DMS114 treated with DMSO at 0.1 percent for 48 hours (cell line): ENCODE results near the gene DEDD2.
A peak's percentile ranks its signal among the peaks of the same experiment; 100 is the strongest.
"Not testable (repeated sequence)": the region's sequence is repeated elsewhere in the genome, so short reads cannot be mapped to it uniquely, and the experiment has no call there.

Experiments used
- DNase-seq: peaks from one replicate; lab custom pipeline; 2025; ENCODE audit not compliant: unreplicated experiment; lab: John Stamatoyannopoulos, UW

DEDD2 gene, protein sequence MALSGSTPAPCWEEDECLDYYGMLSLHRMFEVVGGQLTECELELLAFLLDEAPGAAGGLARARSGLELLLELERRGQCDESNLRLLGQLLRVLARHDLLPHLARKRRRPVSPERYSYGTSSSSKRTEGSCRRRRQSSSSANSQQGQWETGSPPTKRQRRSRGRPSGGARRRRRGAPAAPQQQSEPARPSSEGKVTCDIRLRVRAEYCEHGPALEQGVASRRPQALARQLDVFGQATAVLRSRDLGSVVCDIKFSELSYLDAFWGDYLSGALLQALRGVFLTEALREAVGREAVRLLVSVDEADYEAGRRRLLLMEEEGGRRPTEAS

DNA sequence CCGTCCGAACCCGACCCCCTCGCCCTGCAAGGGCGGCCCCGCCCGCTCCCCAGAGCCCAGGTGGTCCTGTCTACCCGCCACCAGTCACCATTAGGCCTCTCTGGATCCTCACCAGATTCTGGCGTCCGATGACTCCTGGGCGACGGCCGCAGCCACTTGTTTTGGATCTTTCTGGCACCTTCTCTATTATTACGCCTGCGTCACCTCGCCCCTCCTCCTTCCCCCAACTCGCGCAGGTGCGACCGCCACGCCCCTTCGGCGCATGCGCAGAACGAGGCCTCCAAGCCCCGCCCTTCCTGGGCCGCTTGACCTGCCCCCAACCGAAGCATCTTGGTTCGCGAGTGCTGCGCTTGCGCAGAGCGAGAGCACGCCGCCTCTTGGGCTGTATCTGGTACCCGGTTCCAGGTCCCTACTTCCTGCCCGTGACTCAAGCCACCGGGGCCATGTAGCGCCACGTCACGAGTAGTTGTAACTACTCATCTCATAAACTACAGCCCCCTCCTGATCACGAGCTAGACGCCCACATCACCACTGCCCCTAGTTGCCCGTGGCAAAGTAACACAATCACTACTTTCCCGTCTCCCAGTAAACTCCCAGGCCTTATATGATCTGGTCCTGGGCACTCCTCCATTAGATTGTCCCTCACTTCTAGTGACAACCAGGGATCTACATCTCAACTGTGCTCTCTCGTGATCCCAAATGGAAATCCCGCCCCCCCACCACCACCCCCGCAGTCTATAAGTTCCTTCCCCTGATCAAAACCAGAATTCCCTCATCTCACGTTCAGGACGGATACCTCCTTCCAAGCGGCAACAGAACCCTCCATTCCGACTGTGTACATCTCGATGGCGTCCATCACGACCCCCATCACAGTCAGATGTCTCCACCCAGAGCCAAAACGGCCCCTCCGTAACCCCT, at the start of gene DEDD2:
DEDD2 (minus strand) TSS at position 158 of the 918 bp plus-strand sequence. CDS start 670 bp downstream, outside the sequence.
- peak; percentile 87 for DNase-seq

DNA sequence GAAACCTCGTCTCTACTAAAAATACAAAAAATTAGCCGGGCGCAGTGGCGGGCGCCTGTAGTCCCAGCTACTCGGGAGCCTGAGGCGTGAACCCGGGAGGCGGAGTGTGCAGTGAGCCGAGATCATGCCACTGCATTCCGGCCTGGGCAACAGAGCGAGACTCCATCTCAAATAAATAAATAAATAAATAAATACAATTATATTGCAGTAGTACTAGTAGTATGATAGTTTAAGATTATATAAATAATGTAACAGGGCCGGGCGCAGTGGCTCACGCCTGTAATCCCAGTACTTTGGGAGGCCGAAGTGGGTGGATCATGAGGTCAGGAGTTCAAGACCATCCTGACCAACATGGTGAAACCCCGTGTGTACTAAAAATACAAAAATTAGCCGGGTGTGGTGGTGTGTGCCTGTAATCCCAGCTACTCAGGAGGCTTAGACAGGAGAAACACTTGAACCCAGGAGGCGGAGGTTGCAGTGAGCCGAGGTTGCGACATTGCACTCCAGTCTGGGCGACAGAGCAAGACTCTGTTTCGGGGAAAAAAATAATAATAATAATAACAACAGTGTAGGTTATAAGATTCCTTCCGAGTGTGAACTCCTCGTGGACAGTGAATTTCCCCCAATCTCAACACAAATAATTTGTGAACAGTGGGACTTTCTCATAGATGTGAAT, 49.6 kb upstream of the DEDD2 start:
- not testable (repeated sequence) for DNase-seq

DNA sequence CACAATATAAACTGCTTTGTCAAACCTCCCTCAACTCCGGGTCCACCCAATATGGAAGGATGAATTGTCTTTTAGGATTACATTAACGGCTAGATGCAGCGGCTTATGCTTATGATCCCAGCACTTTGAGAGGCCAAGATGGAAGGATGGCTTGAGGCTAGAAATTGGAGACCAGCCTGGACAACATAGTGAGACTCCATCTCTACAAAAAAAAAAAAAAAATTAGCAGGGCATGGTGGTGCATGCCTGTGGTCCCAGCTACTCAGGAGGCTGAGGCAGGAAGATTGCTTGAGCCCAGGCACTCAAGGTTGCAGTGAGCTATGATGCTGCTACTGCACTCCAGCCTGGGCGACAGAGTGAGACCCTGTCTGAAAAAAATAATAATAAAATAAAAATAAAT, 48.6 kb upstream of the DEDD2 start:
- not testable (repeated sequence) for DNase-seq

DNA sequence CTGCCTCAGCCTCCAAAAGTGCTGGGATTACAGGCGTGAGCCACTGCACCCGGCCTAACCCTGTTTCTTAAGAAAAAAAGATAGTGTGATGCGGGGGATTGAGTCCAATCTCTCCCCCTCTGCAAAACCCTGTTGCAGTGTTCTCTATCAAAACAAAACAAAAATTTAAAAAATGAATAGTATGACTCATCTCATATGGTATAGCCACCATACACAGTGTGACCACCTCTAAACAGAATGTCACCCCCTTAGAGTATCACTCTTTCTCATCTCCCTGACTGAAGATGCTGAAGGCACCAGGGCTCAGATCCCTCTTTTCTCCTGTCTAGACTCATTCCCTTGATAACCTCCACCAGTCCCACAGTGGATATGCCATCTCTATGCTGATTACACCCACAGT, 44.3 kb upstream of the DEDD2 start:
- DNase-seq, result no peak

DNA sequence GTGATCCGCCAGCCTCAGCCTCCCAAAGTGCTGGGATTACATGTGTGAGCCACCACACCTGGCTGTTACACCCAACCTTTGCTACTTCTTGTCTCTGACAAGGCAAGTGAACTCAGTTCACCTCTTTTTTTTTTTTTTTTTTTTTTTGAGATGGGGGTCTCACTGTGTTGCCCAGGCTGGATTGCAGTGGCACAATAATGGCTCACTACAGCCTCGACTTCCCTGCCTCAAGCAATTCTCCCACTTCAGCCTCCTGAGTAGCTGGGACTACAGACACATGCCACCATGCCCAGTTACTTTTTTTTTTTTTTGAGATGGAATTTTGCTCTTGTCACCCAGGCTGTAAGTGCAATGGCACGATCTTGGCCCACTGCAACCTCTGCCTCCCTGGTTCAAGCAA, 40.4 kb upstream of the DEDD2 start:
- not testable (repeated sequence) for DNase-seq

DNA sequence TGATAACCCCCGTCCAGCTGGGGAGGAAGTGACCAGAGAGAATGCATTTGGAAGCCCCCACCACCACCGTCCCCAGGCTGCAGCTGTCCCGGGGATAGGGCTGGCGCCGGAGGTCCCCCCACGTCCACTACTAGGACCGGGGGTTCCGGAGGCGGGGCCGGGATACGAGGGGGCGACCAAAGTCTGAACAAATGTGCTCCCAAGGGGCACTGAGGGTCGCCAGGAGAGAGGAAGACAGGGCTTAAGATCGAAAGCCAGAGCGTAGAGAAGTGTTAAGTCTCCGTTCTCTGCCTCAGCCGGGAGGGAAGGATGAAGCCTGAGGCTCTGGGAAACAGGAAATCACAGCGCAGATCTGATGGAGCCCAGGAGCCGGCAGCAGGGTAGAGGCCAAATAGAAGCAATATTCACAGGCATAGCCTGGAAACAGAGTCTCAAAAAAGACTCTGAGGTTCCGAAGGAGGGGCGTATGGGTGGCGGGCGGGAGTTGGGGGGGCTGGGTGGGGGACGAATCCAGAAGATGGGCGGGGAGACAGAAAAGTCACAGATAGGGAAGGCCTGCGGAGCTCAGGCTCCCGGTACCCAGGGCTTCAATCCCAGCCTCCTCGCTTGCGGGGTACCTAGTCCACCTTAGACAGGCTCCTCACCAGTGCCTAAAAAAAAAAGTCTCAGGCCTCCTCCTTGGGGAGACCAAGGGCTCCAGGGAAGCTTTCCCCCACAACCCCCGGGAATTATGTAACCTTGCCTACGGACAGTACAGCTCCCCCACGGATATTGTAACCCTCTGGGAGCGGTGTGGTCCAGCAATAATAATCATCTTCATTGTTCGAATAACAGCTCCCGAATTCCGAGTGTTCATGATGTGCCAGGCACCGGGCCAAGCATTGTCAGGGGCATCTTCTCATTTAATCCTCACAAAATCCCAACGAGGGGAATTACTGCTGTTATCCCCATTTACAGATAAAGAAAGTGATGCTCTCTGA, 38.6 kb upstream of the DEDD2 start:
- DNase-seq, result peak; percentile 53

DNA sequence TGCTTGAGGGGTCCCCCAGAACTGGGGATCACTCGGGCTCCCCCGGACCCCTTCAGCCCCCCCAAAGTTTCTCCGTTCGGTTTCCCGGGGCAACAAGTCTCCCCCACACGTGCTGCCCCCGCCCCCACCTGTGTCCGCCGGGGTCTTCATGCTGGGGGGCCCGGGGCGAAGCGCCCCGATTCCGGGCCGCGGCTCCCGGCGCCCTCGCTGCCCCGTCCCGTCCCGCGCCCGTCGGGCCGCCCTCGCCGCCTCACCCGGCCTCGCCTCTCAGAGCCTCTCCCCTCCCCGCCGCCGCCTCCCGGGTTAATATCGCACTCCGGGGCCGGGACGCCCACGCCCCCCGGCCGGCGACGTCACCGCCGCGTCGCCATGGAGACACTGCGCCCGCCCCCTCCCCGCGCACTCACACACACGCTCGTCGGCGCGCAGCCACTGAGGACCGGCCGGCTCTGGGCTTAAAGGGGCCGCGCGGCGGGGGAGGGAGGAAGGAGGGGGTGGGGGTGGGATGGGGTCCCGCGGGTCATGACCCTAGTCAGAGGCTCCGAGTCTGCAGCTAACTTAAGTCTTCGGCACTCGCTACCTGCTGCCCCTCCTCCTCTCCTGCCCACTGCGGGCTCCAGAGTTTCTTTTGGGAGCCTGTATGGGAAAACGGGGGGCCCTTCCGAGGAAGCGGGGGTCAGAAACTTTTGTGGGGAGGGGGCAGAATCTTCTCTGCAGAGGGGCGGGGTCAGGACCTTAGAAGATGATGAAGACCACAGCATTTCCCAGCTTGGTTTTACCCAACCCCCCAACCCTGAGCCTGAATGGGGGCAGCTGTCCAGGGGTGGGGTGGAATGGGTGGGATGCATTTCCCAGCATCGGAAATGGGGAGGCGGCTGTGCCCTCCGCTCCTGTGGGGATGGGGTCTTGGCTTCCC, 37.6 kb upstream of the DEDD2 start, which contains the start of gene ERF:
ERF (minus strand) TSS at position 279 of the 916 bp plus-strand sequence; CDS start at position 150, 129 bp downstream.
- peak; percentile 77 for DNase-seq

DNA sequence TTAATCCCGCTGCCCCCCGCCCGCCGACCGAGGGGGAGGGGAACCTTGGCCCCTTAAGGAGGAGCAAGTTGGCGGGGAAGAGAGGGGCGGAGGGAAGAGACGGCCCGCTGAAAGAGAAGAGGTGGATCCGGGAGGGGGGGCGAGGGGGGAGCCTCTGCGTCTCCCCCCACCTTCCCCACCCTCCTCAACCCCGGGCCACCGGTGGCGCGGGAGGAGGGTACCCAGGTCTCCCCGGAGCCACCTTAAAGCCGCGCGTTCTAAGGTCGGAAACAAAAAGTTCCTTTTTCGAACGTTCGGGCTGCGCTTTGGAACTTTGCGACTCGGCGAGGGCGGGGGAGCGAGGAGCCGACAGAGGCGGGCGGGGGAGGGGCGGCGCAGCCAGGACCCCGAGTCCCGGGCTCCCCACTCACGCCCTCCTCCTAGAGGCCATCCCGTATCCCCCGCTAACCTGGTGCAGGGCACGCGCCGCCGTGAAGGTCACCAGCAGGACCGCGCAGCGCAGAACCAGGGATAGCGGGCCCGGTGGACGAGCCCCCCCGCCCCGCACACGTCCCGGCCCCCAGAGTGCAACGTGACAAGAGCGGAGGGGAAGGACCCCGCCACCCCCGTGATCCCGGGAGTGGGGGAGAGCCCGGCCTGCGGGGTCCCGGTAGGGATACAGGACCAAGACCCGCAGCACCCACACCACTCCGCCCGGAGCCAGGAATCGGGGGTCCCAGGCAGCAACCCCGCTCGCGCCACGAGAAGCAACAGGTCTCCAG, 36.8 kb upstream of the DEDD2 start:
- DNase-seq, result peak; percentile 45

DNA sequence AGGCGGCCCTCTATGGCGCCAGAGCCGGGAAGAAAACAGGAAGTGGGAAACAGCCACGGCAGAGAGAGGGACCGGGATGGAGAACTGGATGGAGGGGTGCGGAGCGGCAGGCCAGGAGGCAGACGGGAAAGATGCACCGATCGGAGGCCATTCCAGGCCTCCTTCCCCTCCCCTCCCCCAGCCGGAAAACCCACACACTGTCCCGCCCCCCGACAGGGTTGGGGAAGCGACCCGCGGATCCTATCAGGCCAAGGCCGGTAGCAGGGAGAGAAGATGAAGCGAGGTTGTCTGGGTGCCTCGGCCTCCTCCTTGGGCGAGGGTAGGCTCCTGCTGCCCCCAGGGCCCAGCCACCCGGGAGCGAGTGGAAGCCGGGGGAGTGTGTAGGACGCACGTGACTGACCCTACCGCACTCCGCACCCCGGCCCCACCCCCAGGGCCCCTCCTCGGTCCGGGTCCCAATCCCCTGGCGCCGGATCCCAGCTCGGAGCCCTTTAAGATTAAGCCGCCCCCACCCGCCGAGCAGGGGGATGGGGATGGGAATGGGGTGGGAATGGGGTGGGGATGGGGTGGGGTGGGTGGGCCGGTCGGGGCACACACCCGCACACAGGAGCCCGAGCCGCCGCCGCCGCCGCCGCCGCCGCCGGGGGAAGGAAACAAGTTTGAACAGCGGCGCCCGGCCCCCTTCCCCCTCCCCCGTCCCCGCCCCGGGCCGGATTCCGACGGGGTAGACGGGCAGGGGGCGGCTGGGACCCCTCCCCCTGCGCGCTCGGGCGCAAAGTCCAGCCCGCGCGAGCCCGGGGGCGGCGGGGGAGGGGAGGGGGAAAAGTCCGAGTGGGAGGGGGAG, 36.0 kb upstream of the DEDD2 start:
- DNase-seq, result no peak

DNA sequence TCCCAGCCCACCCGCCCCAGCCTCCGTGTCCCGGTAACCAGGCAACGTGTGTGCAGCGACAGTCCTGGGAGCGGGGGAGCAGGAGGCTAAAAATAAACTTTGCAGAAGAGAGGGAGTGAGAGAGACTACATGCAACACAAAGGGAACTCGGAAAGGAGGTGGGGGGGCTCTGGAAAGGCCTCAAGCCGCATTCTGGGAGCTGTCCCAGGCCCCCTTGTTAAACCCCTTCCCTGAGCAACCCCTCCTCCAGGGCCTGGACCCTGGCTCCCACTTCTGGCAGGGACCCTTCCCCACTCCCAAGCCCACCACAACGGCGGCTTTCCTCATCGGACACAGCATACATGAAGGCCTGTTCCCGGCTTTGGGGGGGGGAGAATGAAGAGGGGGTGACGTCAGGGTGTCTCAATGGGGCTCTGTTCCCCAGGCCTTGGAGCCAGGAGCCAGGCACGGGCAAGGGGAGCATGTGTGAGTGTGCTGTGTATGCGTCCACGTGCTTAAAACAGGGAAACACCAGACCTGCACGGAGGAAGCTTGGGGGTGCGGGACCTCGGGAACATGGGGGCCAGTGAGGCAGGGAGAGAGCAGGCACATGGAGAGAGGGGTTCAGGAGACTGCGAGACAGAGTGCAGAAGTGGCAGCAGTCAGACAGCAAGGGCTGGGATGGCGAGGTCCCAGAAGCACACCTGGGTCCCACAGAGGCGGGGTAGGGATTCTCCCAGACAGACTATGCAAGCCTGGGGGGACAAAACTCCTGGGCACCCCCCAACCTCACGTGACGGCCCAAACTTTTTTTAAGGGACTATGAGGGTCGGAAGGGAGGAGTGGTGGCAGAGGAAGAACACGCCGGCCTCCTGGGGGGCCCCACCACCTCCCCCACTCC, 35.1 kb upstream of the DEDD2 start:
- peak; percentile 23 for DNase-seq

DNA sequence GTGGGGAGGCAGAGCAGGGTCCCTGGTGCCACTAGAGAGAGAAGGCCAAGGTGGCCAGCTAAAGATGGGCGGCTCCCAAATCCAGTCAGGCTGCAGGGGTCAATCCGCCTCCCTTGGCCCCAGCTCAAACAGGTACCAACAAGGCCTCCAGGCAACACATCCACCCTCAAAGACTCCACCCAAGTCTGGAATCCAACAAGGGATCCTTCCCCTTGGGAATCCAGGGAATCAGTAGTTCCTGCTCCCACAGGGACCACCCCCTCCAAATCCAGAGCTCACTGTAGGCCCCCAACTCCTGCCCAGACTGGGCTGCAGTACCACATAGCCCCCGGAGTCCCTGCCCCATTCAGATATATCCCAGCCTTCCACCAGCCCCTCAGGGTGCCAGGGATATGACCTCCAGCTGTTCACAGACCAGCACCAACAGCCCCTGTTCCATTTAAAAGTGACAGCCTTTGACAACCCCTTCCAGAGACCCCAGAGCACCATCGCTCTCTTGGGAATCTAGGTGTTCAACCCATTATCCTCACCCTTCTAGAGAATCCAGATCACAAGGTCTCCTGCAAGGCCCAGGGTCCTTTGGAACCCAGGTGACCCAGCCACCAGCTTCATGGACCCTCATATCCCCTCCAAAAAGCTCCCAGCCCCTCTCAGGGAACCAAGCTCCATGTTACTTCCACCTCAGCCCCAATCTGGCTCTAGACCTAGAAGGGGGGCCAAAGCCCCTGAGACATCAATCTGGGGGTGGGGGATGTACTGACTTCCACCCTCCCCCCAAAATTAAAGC, 34.3 kb upstream of the DEDD2 start:
- DNase-seq, result no peak

DNA sequence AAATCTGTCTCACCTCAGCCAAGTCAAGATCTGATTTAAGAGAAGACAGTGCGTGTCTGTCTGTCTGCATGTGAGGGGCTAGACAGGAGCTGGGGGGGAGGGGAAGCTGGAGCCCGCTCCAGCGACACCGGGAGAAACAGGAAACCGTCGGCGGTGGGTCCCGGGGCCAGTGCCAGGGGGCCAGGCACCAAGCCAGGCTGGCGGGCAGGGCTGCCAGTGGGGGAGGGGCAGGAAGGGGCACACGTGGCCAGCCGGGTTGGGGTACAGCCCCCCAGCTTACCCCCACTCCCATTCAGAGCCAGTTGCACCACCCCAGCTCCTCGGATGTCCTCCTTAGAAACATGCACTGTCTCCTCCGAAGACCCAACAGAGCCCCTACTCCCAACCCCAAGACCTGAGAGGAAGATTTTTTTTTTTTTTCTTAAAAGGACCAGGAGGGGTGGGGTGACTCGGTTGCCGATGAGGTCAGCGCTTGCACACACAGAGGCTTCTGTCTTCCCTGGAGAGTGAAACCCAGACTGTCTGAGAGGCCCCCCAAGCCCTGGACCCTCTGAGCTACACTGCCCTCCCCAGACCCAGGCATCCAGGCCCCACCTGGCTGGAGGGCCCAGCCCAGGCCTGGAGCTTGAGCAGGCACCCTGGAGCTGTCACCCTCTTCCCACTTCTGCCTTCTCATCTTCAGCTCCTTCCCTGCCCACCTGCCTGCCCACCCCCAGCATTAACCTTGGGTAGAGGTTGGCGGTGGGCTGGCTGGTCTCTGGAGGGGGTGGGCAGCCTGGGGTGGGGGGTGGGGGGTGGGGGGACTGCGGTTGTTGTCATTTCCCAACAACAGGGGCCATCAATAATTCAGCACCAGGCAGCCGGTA, 33.4 kb upstream of the DEDD2 start:
- no peak for DNase-seq

DNA sequence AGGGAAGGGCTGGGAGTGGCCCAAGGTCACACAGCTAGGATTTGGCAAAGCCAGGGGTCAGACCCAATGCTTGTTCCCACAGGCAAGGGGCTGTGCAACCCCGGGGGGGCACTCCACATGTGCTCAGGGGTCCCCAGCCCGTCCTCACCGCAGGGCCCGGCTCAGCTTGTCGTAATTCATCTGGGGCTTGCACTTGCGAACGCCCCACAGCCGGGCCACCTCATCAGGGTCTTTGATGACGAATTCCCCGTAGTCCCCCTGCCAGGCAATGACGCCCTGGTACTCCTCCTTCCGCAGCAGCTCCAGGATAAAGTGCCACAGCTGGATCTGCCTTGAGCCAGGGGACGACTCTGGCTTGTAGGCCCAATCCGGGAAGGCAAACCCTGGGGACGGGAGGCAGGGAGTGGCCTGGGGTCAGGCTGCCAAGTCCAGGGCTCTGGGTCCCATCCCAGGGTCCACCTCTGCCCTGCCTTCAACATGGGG, 32.7 kb upstream of the DEDD2 start:
- no peak for DNase-seq

DNA sequence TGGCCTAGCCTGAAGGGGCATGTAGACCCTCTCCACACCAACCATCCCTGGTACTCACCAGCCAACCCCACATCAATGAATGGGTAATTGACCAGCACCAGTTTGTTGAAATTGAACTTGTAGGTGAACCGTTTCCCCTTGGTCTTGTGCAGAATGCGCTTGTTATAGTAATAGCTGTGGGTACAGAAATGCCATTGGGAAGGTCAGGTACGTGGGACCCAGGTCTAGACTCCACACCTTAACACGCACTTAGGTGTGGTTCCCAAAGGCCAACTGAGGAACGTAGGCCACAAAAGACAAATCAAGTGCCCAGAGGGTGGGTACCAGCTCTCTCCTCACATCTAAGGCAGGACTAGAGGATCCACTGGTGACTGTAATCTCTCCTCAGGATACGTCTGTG, 32.3 kb upstream of the DEDD2 start:
- no peak for DNase-seq
